Ovary (tissue), 9 donors: ENCODE measurements around the gene WNT9B. TPM values are rescaled to one million over a fixed set of nuclear protein-coding genes. Genes with fewer than 3 reads are reported as not detected.
A peak's percentile ranks its signal among the peaks of the same experiment; 100 is the strongest.

ENCODE experiments used
- DNase-seq, 5 donors: peaks; one replicate each; pipeline ENCODE4 v3.0.0-alpha.2; 2019 to 2020
- H3K27ac ChIP-seq, 2 donors: fragments of 200-600 bp; one replicate each; pipeline versions ENCODE4 v1.5.1 to v1.8.0; 2019 to 2022
- H3K27me3 ChIP-seq: fragments of 200-600 bp; one replicate; pipeline ENCODE4 v1.8.0; 2022
- H3K36me3 ChIP-seq: fragments of 200-600 bp; sonication (generic); one replicate; pipeline ENCODE4 v1.5.1; 2019
- H3K4me1 ChIP-seq: one replicate; pipeline ENCODE4 v1.8.1; 2013; ENCODE audit warnings: mild to moderate bottlenecking, moderate library complexity; ENCODE audit not compliant: insufficient read depth
- H3K4me3 ChIP-seq: fragments of 200-600 bp; sonication (generic); one replicate; pipeline ENCODE4 v1.5.1; 2017
- H3K9me3 ChIP-seq, 2 donors: fragments of 200-600 bp in 1 of 2; sonication (generic) in 1 of 2; one replicate each; pipeline versions ENCODE4 v1.5.1 to v1.8.1; 2013 to 2019; ENCODE audit warnings: mild to moderate bottlenecking in 1 of 2, moderate library complexity in 1 of 2
- CTCF ChIP-seq, 3 donors: fragments of 450-650 bp in 2 of 3; fragments of 200-600 bp in 1 of 3; IDR thresholded peaks; one replicate each; pipeline versions ENCODE4 v1.5.1 to v1.8.0; 2016 to 2022; ENCODE audit warnings: antibody characterized with exemption in 3 of 3, mild to moderate bottlenecking in 1 of 3
- EP300 ChIP-seq: sonication (generic); formaldehyde crosslinking; IDR thresholded peaks from one replicate; pipeline ENCODE4 v1.6.1; 2017; ENCODE audit warnings: antibody characterized with exemption
- POLR2A ChIP-seq: fragments of 450-650 bp; IDR thresholded peaks from one replicate; pipeline ENCODE4 v1.6.1; 2017; ENCODE audit warnings: antibody characterized with exemption, mild to moderate bottlenecking, moderate library complexity
- WGBS, 3 donors: extraction: QIAGEN DNeasy Blood & Tissue Kit in 1 of 3; methylation state at CpG; one replicate each; pipeline versions ENCODE4 v1.1.5 to v1.1.7; 2013 to 2017; 5-methylcytosine and 5-hydroxymethylcytosine counted together
- intact Hi-C, 4 donors: fragments of 100-400 bp; cut with DNase I; formaldehyde crosslinking; loops; one replicate each; pipeline versions ENCODE4 v1.11.0 to v1.15.1; 2022 to 2023
- polyA plus RNA-seq, 2 donors: library from polyadenylated mRNA; stranded (reverse); fragments of 200-250 nt in 1 of 2; fragments of 350-450 nt in 1 of 2; fragmentation: Illumina TruSeq in 1 of 2; extraction: RNeasy Lipid Tissue Mini Kit (QIAGEN cat#74804) in 1 of 2; gene quantifications; one replicate each; pipeline ENCODE4 v1.2.3, GENCODE V29; 2013 to 2014
- total RNA-seq, 7 donors: library from RNA; depleted of rRNA in 2 of 7; stranded (reverse); fragments of >200 nt in 2 of 7; fragmentation: NEBNext Ultra II Directional in 3 of 7; extraction: Animal tissue kit (Norgen Biotek cat#: 25700) in 3 of 7; gene quantifications; one replicate each; pipeline versions ENCODE4 v1.1.0 to v1.2.4, GENCODE V29; 2016 to 2023
- donor health status: DM: no; HTN: no; CAD: no; lungs with moderate emphysema.
- donor health status: DM: no; HTN: no; CAD: no.
- donor health status: Bipolar disorder and iron deficiency.
- donor health status: DM: yes; HTN: yes; CAD: no.
- donor health status: DM: no; HTN: no; CAD: no.
- donor health status: DM: yes; HTN: yes; CAD: no.

The WNT9B gene
- total and polyA plus RNA-seq, 9 donors = 0.08 to 0.50 (median 0.10) TPM; not detected in 6

- Histone ChIP-seq H3K27me3 (no peaks in the 10 kb centered on the region), H3K27ac (no peak overlapping the region), H3K4me1 (no peaks in the 10 kb centered on the region), H3K36me3 (no peaks in the 10 kb centered on the region), H3K4me3 (no peak overlapping the region), H3K9me3 (no peaks in the 10 kb centered on the region)
- WGBS, 3 donors = 61 to 77% (median 67%) methylated on average over 5 to 6 of the region's 6 CpGs
- intact Hi-C loops = no loop called here
- DNase-seq = no peak
- TF ChIP-seq EP300 (no peak), CTCF (IDR thresholded peaks at IDR 0.05) (no peak), POLR2A (no peak)
Measured at GRCh38 chr17:46877466-46877865, 26.1 kb downstream of the WNT9B start.

GRCh38 chr17:46878055-46878454, 26.7 kb downstream of the WNT9B start:
- no peaks in the 10 kb centered on the region for H3K9me3 ChIP-seq
- TF ChIP-seq CTCF (IDR thresholded peaks at IDR 0.05) = no peak
- TF ChIP-seq EP300 = no peak
- no peak for TF ChIP-seq POLR2A
- H3K27ac ChIP-seq = no peak overlapping the region
- no peak overlapping the region for H3K4me3 ChIP-seq
- no peaks in the 10 kb centered on the region for H3K27me3 ChIP-seq
- H3K4me1 ChIP-seq = no peaks in the 10 kb centered on the region
- intact Hi-C loops = no loop called here
- DNase-seq = peak in 1 of 5 donors; percentile 19
- no peaks in the 10 kb centered on the region for H3K36me3 ChIP-seq
- WGBS, 3 donors = 69 to 79% (median 70%) methylated on average over 6 of the region's 6 CpGs

- intact Hi-C loops = no loop called here
- TF ChIP-seq CTCF (IDR thresholded peaks at IDR 0.05) (no peak), EP300 (no peak), POLR2A (no peak)
- Histone ChIP-seq H3K36me3 (no peaks in the 10 kb centered on the region), H3K4me1 (no peaks in the 10 kb centered on the region), H3K9me3 (no peaks in the 10 kb centered on the region), H3K4me3 (no peak overlapping the region), H3K27me3 (no peaks in the 10 kb centered on the region), H3K27ac (no peak overlapping the region)
- no peak for DNase-seq
- 62 to 72% (median 70%) methylated on average over 7 of the region's 7 CpGs for WGBS, 3 donors
Measured at GRCh38 chr17:46879101-46879500, 27.7 kb downstream of the WNT9B start.

- DNase-seq = no peak
- Histone ChIP-seq H3K4me3 (no peak overlapping the region), H3K9me3 (no peaks in the 10 kb centered on the region), H3K4me1 (no peaks in the 10 kb centered on the region), H3K27ac (no peak overlapping the region), H3K27me3 (no peaks in the 10 kb centered on the region), H3K36me3 (no peaks in the 10 kb centered on the region)
- 69 to 80% (median 79%) methylated on average over 5 of the region's 5 CpGs for WGBS, 3 donors
- intact Hi-C loops = no loop called here
- TF ChIP-seq POLR2A (no peak), EP300 (no peak), CTCF (IDR thresholded peaks at IDR 0.05) (no peak)
Measured at GRCh38 chr17:46881015-46881414, 29.6 kb downstream of the WNT9B start.
